Esophagus muscularis mucosa (tissue), 4 donors: ENCODE measurements around the gene ARID3A.

Source experiments
- CTCF ChIP-seq, 3 experiments: fragments of 200-600 bp in 2 of 3; fragments of 450-650 bp in 1 of 3; sonication (generic) in 2 of 3; IDR thresholded peaks; one replicate each; pipeline ENCODE4 v1.5.1; 2017 to 2019; ENCODE audit warnings: antibody characterized with exemption in 3 of 3, mild to moderate bottlenecking in 2 of 3, moderate library complexity in 1 of 3
- EP300 ChIP-seq: sonication (generic); formaldehyde crosslinking; IDR thresholded peaks from one replicate; pipeline ENCODE4 v1.6.1; 2017; ENCODE audit warnings: antibody characterized with exemption
- POLR2A ChIP-seq: fragments of 450-650 bp; IDR thresholded peaks from one replicate; pipeline ENCODE4 v1.6.1; 2017; ENCODE audit warnings: antibody characterized with exemption, moderate library complexity, mild to moderate bottlenecking, low read depth

- TF ChIP-seq POLR2A (no peak), CTCF (IDR thresholded peaks at IDR 0.05) (no peak), EP300 (no peak)
These were observed 54.5 kb downstream of the ARID3A start for GRCh38 chr19:980133-980998.
